ENCODE results near the gene FAM43B. TPM values are rescaled to one million over a fixed set of nuclear protein-coding genes. Genes with fewer than 3 reads are reported as not detected.
A peak's percentile ranks its signal among the peaks of the same experiment; 100 is the strongest.

The FAM43B gene
- total RNA-seq, 1 donor from 2014 or later, result 1.9 TPM

DNA sequence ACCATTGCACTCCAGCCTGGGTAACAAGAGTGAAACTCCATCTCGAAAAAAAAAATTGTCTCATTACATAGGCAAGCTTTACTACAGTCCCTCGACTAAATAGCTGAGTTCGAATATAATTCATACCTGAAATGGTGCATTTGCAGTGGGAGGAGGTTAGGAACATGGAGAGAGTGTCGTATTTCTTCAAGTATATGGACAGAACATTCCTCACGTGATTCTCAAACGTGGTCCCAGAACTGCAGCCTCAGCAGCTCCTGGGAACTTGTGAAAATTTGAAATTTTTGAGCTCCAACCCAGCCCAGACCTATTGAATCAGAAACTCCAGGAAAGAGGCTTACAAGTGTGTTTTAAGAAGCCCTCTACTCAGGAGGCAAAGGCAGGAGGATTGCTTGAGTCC, 43.7 kb downstream of the FAM43B start:
- no peak overlapping the region for H3K4me3 ChIP-seq
- H3K27ac ChIP-seq (replicated peaks), result no peak overlapping the region
- TF ChIP-seq CTCF (IDR thresholded peaks at IDR 0.05; ENCODE audit: borderline replicate concordance), result no peak
- no peaks in the 10 kb centered on the region for H3K4me1 ChIP-seq
- no peaks in the 10 kb centered on the region for H3K9me3 ChIP-seq (replicated peaks)
- H3K36me3 ChIP-seq, result no peaks in the 10 kb centered on the region
- intact Hi-C loops (cut with micrococcal nuclease), result no loop called here
- DNase-seq, result no peak
- peaks cover 29% of the 10 kb centered on the region for H3K27me3 ChIP-seq (ENCODE audit: low read depth)

GRCh38 chr1:20597650-20598049, 45.3 kb downstream of the FAM43B start:
- H3K27ac ChIP-seq (replicated peaks), result peak overlapping the region; percentile 43
- H3K27me3 ChIP-seq (ENCODE audit: low read depth), result peaks cover 13% of the 10 kb centered on the region
- no peaks in the 10 kb centered on the region for H3K4me1 ChIP-seq
- intact Hi-C loops (cut with micrococcal nuclease), result no loop called here
- no peak overlapping the region for H3K4me3 ChIP-seq
- no peak for DNase-seq
- no peaks in the 10 kb centered on the region for H3K9me3 ChIP-seq (replicated peaks)
- no peak for TF ChIP-seq CTCF (IDR thresholded peaks at IDR 0.05; ENCODE audit: borderline replicate concordance)
- H3K36me3 ChIP-seq, result no peaks in the 10 kb centered on the region

DNA sequence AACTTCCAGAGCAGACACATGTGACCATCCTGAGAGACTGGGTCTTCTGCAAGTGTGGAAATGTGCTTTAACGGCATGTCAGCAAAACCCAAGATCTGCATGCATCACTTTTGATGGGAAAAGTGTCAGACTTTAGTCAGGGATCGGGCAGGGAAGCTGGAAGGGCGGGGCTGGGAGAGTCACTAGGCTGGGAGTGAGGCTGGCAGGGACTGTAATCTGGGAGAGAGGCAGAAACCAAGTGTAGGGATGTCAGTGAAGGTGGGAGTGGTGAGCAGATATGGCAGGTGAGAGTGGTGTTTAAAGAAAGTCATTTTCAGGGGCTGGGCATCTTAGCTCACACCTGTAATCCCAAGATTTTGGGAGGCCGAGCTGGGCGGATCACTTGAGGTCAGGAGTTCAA, 47.8 kb downstream of the FAM43B start:
- no peak for TF ChIP-seq CTCF (IDR thresholded peaks at IDR 0.05; ENCODE audit: borderline replicate concordance)
- no peaks in the 10 kb centered on the region for H3K4me1 ChIP-seq
- DNase-seq, result no peak
- H3K9me3 ChIP-seq (replicated peaks), result no peaks in the 10 kb centered on the region
- H3K27ac ChIP-seq (replicated peaks), result no peak overlapping the region
- H3K4me3 ChIP-seq, result no peak overlapping the region
- H3K36me3 ChIP-seq, result no peaks in the 10 kb centered on the region
- no peaks in the 10 kb centered on the region for H3K27me3 ChIP-seq (ENCODE audit: low read depth)
- intact Hi-C loops (cut with micrococcal nuclease), result no loop called here

- H3K4me1 ChIP-seq, result no peaks in the 10 kb centered on the region
- no peak for TF ChIP-seq CTCF (IDR thresholded peaks at IDR 0.05; ENCODE audit: borderline replicate concordance)
- no peak overlapping the region for H3K27ac ChIP-seq (replicated peaks)
- DNase-seq, result no peak
- H3K9me3 ChIP-seq (replicated peaks), result no peaks in the 10 kb centered on the region
- H3K27me3 ChIP-seq (ENCODE audit: low read depth), result no peaks in the 10 kb centered on the region
- H3K36me3 ChIP-seq, result no peaks in the 10 kb centered on the region
- H3K4me3 ChIP-seq, result no peak overlapping the region
- intact Hi-C loops (cut with micrococcal nuclease), result no loop called here
Measured at GRCh38 chr1:20601129-20601825, 48.9 kb downstream of the FAM43B start.

- H3K4me1 ChIP-seq, result peaks cover 4% of the 10 kb centered on the region
- no peak overlapping the region for H3K4me3 ChIP-seq
- TF ChIP-seq CTCF (IDR thresholded peaks at IDR 0.05; ENCODE audit: borderline replicate concordance), result no peak
- no peak overlapping the region for H3K27ac ChIP-seq (replicated peaks)
- no peaks in the 10 kb centered on the region for H3K36me3 ChIP-seq
- no peaks in the 10 kb centered on the region for H3K9me3 ChIP-seq (replicated peaks)
- no peak for DNase-seq
- H3K27me3 ChIP-seq (ENCODE audit: low read depth), result no peaks in the 10 kb centered on the region
- intact Hi-C loops (cut with micrococcal nuclease), result no loop called here
Measured at GRCh38 chr1:20602851-20603450, 50.6 kb downstream of the FAM43B start.
